Stimulated activated CD4-positive, alpha-beta T cell treated with anti-CD3 and anti-CD28 coated beads, Interleukin-4, amount 100 ng/mL, for 48 hours (primary cell): ENCODE results near the gene GRIN1.

Experiments
- DNase-seq, 2 donors: peaks; one replicate each; pipeline ENCODE4 v3.0.0-alpha.2; 2020; ENCODE audit warnings: low read depth in 2 of 2

The GRIN1 gene

DNA sequence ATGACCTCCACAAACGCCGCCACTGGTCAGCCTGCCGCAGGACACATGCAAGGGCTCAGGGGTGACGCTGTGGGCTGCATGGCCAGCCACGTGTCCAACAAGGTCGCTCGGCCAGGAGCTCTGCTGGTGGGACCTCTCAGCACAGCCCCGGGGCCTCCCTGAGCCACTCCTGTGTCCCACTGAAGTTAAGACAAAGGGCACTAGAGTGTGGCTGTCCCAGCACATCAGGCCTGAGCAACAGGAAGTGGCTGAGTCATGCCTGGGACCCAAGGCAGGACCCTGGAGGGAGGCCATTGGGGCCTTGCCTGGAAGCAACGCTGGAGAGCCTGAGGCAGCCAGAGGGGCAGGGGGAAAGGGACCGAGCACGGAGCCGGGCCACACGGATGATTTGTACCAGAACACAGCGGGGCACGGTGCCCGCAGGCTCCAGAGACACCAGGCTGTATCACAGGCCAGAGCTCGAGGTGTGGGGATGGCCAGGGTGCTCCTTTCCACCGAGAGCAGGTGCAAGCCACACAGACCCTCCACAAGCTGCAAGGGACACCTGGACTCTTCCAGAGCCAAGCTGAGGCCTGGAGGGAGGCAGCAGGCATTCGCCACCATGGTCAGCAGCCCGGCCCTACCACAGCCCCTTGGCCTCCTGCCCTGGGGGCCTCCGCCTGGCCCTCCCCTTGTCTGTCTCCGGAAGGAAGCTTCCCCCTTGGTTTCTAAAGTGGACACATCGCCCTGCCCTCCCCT is 39.4 kb downstream of the GRIN1 start:
- DNase-seq, result no peak

DNA sequence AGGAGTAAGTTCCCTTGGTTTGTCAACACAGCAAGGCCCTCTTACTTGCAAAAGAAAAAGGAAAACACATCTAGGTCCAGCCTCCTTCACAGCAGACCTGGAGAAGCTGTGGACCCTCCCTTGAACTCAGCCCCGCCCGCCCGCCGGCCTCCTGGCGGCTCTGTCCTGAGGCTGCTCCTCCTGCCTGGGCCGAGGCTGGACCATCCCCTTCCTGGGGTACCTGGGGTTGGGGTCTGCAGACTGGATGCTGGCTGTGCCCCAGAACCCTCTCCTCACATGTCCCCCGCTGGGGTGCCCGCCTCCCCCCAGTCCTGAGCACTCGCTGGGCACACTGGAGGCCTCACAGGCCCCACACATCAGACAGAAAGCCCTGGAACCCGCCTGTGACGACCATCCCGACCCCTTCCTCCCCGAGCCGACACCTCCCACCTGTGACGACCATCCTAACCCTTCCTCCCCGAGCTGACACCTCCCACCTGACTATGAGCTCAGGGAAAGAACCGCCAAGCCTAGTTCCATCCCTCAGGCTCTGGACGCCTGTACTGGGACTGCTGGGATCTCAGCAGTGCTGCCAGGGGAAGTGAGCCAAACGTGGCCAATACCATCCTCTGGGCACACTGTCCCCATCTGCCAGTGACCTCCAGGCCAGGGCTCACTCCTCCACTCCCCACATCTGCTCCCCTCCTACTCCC is 40.1 kb downstream of the GRIN1 start:
- no peak for DNase-seq

DNA sequence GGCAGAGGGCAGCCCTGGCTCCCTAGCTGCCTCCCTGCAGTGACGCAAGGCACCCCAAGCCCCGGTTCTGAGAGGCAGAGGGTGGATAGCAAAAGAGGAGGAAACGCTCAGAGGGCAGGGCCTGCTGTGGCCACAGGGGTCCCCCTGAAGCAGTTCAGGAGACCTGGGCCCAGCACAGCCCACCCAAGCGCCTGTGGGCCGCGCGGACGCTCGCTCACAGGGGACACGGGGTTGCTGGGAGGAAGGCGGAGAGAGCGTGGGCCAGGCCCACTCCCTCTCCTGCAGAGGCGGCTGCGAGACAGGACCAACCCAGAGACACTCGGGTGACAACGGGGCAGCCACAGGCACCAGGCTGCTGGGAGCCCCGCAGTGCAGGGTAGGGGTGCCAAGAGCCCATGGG is 40.8 kb downstream of the GRIN1 start:
- no peak for DNase-seq

DNA sequence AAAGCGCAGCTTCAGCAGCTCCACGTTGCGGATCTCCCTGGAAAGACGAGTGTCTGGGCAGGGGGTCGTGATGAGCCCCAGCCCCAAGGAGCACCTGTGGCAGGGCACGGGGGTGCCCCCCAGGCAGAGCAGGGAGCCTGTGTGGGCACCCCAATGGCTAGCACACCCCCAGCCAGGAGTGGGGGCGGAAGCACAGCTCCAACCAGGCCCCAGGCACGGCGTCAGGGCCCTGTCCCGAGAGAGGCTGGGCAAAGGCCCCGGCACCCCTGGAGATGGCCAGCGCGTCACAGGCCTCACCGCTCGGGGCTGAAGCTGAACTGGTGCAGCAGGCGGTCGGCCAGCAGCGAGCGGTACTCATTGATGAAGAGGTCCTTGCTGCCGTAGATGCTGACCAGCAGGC is 41.5 kb downstream of the GRIN1 start:
- DNase-seq, result no peak

DNA sequence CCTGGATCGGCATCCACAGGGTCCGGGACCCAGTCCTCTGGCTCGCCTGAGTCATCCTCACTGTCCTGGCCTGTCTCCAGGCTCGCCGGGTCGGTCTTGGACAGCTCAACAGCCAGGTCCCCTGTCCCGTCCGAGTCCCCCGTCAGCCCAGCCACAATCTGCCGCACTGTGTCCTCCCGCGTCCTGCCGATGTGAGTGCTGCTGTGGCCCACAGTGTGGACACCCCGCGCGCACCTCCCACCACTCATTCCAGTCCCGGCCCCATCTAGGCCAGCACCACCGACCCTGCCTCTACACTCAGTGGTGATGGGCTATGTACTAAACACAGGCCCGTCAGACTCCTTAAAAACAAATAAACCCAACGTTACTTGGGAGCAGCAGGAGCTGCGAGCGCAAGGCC is 42.7 kb downstream of the GRIN1 start:
- DNase-seq, result no peak

DNA sequence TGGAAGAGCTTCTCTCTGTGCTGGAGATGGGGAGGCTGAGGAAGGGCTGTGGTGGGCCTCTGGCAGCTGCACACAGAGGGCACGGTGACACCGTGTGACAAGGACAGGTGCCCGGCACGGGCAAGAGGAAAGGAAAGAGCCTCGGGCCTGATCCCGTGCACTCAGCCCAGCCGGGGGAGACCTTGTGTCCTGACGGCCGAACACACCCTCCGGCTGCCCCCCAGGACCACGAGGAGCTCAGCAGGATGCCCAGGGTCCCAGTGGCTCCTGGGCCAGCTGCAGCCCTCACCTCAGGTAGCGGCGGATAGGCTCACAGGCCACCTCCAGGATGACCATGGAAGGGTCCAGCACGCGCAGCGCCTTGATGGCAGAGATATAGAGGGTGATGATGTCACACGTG is 43.9 kb downstream of the GRIN1 start:
- no peak for DNase-seq

DNA sequence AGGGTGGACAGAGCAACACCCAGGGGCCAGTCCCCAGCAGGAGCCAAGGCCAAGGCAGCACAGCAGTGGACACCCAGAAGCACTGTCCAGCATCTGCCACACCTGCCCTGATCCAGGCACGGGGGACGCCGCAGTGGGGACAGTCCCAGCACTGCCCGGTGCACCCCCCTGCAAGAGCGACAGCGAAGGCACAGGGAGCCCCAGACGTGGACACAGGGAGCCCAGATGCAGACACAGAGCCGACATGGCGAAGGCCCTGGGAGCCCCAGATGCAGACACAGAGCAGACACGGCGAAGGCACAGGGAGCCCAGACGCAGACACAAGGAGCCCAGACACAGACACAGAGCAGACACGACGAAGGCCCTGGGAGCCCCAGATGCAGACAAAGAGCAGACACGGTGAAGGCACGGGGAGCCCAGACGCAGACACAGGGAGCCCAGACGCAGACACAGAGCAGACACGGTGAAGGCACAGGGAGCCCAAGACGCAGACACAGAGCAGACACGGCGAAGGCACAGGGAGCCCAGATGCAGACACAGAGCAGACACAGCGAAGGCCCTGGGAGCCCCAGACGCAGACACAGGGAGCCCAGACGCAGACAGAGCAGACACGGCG is 45.1 kb downstream of the GRIN1 start:
- no peak for DNase-seq

DNA sequence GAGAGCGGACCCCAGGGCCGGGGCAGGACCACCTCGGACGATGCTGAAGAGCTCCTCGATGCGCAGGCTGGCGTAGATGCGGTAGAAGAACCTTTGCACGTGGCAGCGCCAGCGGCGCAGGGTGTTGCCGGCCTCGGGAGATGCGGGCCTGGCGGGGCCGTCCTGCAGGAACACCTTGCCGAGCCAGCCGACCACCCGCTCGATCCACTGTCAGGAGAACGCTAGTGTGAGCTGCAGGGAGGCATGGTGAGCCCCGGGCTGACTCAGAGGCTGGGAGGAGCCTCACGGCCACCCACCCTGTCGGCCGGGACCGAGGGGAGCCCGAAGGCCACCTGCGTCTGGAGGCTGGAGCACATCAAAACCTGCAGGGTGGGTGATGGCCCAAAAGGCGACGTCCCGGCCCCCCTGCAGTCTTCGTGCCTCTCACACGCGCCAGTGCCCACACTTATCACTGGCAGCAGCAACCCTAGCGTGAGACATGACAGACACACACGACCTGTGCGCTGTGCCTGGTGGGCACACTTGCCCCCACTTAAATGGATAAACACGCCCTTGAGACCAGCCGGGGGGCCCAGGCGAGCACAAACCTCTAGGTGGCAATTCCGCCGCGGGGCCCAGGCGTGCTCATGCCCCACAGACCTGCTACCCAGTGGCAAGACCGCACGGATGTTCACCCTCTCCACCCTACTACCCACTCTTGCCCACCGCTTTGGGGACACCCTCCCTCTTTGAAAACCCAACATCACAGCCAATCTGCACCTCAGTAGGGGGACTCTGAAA is 46.1 kb downstream of the GRIN1 start:
- no peak for DNase-seq

DNA sequence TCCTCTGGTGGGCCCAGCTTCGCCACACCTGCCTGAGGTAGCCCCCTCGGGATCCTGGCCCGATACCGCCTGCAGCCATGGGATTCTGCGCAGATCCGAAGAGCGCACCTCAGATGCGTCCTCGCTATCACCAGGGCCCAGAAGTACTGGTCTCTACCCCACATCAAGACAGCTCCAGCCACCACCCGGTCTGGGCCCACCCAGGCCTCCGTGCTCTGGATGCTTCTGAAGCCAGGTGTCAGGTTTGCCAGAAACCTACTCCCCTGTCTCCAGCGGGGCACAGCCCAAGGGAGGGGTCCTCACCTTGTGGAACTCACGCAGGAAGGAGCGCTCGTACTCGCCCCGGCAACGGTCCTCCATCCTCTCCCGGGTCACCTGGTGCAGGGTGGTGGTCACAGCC is 47.0 kb downstream of the GRIN1 start:
- no peak for DNase-seq

DNA sequence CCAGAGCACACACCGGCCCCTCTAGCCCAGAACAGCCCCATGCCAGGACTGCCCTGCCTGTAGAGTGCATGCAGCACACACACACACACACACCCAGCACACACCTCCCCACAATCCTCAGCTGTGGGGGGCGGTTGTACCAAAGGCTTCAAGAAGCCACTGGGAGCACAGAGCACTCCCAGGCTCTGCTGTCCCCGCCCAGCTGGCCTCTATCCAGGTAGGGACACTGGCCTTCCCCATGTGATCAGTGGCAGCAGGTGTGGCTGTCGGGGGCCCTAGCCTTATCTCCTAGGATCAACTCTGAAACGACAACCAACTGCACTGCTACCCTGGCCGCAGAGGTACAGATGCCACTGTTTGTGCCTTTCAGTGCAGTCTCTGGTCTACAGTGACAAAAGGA is 47.4 kb downstream of the GRIN1 start:
- no peak for DNase-seq

DNA sequence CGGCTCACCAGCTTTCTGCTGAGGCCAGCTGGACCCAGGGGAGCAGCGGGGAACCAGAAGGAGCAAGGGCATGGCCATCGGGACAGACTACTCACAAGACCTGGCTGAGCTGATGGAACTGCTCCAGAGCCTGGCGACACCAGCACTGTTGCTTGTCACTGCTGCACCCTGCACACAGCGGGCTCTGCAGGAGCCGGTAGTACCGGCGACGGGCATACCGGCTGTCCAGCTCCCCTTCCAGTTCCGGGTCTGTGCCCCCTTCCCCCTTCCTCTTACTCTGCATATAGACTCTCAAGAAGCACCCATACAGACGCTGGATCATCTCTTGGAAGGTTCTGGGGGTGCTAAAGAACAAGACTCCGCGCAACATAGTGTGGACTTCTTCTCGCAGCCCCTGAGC is 48.4 kb downstream of the GRIN1 start:
- DNase-seq, result no peak

DNA sequence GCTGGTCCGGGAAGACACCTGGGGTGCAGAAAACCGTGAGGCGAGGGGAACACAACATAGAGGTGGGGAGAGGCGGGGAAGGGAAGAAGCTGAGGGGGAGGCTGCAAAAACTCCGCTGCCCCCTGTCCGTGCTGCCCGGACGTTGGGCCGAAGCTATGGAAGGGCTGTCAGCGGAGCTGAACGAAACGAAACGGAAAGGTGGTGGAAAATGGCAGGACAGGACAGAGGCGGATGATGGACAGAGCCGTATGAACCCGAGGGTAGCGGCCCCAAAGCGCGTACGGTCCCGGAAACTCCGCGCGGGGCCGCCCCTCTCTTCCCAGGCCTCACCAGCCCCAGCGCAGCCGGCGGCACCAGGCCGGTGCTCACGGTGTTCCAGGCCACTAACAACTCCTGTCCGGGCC is 49.1 kb downstream of the GRIN1 start:
- DNase-seq, result no peak

DNA sequence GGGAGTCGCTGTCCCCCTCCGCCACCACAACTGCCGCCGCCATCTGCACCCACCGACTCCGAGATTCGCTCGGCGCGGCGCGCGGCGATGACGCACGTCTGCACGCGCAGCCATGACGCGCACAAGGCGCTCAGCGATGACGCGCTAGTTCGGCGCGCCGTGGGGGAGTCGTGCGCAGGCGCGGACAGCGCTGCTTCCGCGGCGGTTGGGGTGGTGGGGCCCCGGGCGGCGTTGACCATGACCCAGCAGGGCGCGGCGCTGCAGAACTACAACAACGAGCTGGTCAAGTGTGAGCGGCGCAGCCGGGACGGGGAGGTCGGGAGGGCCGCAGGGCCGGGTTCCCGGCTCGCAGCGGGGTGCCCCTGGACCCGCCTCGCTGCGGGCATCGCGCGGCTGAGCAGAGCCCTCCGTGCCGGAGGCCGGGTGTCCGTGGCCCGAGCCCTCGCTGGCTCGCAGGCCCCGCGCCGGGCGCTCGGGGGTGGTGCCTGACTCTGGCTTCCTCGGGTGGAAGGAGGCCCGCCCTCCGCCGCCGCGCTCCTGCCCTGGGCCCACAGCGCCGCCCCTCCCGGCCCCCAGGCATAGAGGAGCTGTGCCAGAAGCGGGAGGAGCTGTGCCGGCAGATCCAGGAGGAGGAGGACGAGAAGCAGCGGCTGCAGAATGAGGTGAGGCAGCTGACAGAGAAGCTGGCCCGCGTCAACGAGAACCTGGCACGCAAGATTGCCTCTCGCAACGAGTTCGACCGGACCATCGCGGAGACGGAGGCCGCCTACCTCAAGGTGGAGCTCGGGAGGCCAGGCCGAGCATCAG is 49.7 kb downstream of the GRIN1 start, which contains the start of the genes ANAPC2 and SSNA1:
Gene ANAPC2, minus strand, starts transcription at position 71 of the 807 bp plus-strand sequence. Its CDS starts 28 bp downstream, at position 43.
Gene SSNA1, plus strand, starts transcription at position 187 of the 807 bp plus-strand sequence. Its CDS starts 51 bp downstream, at position 238.
- DNase-seq, result peak; percentile 91 to 94

DNA sequence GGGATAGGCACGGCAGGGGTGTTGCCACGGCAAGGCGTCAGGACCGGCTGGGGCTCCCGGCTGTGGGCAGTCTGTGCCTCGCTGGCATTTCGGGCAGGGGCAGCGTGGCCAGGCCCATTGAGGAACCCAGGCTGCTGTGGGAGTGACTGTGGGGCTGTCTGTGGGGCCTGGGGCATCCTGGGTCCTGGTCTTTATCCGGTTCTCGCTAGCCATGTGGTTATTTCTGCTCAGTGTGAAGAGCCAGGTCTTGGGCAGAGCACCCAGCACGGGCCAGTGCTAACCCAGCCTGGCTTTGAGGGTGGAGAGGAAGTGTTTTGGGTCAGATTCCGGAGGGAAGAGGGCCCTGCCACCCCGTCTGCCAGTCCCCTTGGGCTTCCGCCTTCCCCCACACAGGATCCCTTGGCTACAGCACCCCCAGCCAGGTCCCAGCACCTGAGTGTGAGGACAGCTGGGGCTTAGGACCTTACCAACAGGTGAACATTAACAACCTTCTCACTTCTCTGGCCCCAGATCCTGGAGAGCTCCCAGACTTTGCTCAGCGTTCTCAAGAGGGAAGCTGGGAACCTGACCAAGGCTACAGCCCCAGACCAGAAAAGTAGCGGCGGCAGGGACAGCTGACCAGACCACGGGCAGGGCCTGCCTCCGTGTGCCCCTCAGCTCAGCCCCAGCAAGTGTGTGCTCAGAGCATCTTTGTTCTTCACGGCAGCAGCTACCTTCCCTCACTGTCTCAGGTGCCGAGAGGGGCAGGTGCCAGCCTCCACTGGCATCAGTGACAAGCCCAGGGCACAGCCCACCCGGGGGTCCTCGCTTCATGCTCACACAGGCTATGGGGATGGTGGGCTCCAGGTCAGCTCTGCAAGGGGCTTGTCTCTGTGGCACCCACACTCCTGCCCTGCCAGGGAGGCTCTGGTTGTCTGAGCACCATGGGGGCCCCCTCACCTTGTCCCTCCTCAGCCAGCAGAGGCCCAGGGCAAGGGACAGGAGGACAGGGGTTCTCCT is 50.6 kb downstream of the GRIN1 start:
- DNase-seq, result no peak

DNA sequence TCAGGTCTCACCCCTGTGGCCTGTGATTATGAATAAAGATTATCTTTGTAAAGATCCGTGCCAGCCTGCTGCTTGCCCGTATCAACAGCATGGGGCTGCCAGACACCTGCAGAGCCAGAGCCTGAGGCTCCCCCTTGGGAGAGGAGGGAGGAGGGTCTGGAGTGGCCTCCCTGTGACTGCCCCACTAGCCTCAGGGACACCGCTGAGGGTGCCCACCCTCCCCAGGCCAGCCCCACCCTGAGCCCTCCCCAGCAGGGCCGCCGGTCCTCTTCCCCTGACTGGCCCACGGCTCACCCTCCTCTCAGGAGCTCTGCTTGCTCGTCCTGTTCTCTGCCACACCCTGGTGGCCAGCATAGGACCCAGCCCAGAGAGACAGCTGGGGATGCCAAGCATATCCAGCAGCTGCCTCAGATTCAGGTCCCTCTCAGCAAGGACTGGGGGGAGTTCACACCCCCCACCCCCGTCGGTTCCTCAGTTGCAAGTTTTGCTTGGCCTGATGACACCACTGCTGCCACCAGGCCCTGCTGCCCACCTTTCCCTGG is 51.4 kb downstream of the GRIN1 start:
- DNase-seq, result no peak

DNA sequence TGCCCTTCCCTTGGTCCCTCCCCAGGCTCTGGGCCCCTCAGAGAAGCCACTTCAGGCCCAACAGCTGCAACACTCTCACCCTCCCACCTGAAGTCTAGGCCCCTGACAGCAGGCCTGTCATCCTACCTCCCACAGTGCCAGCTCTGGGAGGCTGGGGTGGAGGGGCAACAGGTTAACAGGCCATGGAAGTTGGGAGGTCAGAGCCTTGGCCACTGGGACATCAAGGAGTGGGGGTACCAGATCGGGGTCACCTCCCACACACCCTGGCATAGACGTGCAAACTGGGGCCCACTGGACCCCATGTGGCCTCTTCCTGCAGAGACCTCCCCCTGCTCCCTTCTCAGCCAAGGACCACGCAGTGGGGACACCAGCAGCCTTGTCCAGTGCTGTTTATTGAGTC is 52.3 kb downstream of the GRIN1 start:
- no peak for DNase-seq

DNA sequence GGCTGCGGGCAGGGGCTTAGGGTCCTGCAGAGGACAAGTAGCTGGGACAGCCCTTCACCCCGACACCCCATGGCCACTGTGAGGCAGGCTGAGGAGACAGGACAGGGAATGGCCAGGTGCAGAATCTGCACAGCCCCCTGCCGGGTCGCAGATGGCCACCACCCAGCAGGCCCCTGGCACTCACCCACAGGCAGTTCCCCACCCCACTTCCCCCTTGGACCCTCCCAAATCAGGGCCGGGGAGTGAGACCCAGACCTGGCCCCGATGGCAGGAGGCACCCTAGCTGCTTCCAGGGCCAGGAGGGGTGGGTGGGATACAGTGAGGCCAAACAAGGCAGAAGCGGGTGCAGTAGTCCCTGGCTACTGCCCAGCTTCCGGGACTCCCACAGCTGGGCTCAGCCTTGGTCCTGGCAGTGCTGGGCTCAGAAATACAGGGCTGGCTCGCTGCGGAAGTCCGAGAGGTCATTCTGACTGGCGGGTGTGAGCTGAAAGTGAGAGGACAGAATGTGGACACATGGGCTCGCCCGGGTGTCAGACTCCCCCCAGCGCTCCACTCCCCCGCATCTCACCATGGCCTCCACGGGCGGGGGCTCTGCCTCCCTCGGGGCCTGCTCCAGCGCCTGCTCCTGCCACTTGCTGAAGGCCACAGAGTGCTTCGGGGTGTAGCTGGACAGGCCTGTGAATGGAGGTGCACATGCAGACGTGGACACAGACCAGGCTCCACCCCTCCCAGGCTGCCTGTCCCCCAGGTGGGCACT is 52.9 kb downstream of the GRIN1 start:
- DNase-seq, result no peak

DNA sequence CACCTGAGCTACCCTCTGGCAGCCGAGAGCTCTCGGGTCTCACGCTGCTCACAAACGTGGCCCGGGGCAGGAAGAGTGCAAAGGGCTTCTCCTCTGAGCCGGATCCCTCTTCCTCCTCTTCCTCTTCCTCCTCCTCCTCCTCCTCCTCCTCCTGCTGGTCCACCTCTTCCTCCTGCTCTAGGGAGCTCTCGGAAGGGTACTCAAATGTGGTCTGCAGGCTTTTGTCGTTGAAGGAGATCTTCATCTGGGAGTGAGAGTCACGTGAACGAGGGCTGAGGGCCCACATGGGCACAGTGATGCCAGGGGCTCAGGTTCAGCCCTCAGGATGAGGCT is 53.5 kb downstream of the GRIN1 start:
- no peak for DNase-seq

DNA sequence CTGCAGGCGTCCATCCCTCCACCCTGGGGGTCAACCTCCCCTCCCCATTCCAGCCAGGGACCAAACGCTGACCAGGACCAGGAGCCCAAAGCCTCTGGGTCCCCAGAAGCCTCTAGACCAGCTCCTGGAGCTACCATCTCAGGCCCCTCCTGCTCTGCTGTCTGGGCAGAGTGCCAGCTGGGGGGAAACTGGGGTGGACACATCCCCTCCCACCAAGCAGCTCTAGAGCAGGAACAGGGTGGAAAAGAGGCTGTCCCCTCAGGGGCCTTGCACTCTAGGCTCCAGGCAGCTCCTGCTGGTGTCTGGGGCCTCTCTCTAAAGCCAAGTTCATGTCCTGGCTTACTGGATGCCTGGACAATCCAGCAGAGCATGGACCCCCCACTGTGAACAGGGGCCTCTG is 53.9 kb downstream of the GRIN1 start:
- no peak for DNase-seq
